Smooth muscle cell (in vitro differentiated cells): ENCODE data around the gene SPTB. TPM values are rescaled to one million over a fixed set of nuclear protein-coding genes. Genes with fewer than 3 reads are reported as not detected.

Experiments
- DNase-seq: peaks from one replicate; lab custom pipeline; 2025; ENCODE audit not compliant: unreplicated experiment; lab: John Stamatoyannopoulos, UW
- H2AFZ ChIP-seq: fragments of 200-600 bp; sonication (generic); 2 replicates; pipeline ENCODE4 v1.6.0; 2016; ENCODE audit warnings: antibody characterized with exemption, low read depth, mild to moderate bottlenecking
- H3F3A ChIP-seq: fragments of 200-600 bp; sonication (generic); 2 replicates; pipeline ENCODE4 v1.6.0; 2017; ENCODE audit warnings: antibody characterized with exemption, low read depth
- H3K27ac ChIP-seq: fragments of 200-600 bp; sonication (generic); 2 replicates; pipeline ENCODE4 v1.5.1; 2016; ENCODE audit warnings: low read depth, mild to moderate bottlenecking
- H3K27me3 ChIP-seq: fragments of 200-600 bp; sonication (generic); 2 replicates; pipeline ENCODE4 v1.6.1; 2016; ENCODE audit warnings: low read depth, mild to moderate bottlenecking
- H3K36me3 ChIP-seq: fragments of 200-600 bp; sonication (generic); 2 replicates; pipeline ENCODE4 v1.5.1; 2016; ENCODE audit warnings: low read depth
- H3K4me1 ChIP-seq: fragments of 200-600 bp; sonication (generic); 2 replicates; pipeline ENCODE4 v1.5.1; 2016; ENCODE audit warnings: low read depth
- H3K4me2 ChIP-seq: fragments of 200-600 bp; sonication (generic); 2 replicates; pipeline ENCODE4 v1.6.0; 2016; ENCODE audit warnings: mild to moderate bottlenecking
- H3K4me3 ChIP-seq: fragments of 200-600 bp; sonication (generic); 2 replicates; pipeline ENCODE4 v1.5.1; 2016; ENCODE audit warnings: mild to moderate bottlenecking
- H3K79me2 ChIP-seq: fragments of 200-600 bp; sonication (generic); 2 replicates; pipeline ENCODE4 v1.6.0; 2016; ENCODE audit warnings: low read depth, mild to moderate bottlenecking
- H3K9ac ChIP-seq: fragments of 200-600 bp; sonication (generic); 2 replicates; pipeline ENCODE4 v1.6.0; 2016; ENCODE audit warnings: low read depth
- H3K9me3 ChIP-seq: fragments of 200-600 bp; sonication (generic); replicated peaks from 2 replicates; pipeline ENCODE4 v1.5.1; 2016; ENCODE audit warnings: low read depth
- H4K20me1 ChIP-seq: fragments of 200-600 bp; sonication (generic); 2 replicates; pipeline ENCODE4 v1.6.0; 2016; ENCODE audit warnings: low read depth
- CTCF ChIP-seq: fragments of 200-600 bp; sonication (generic); IDR thresholded peaks from 2 replicates; pipeline ENCODE4 v1.5.1; 2017; ENCODE audit warnings: borderline replicate concordance, mild to moderate bottlenecking, antibody characterized with exemption; ENCODE audit not compliant: insufficient read depth, poor library complexity, severe bottlenecking
- WGBS: methylation state at CpG from one replicate; pipeline ENCODE4 v1.1.7; 2016; ENCODE audit warnings: low lambda C conversion rate; 5-methylcytosine and 5-hydroxymethylcytosine counted together
- polyA plus RNA-seq: library from polyadenylated mRNA; unstranded; fragments of >200 nt; fragmentation: Nextera tagmentation; extraction: Ambion mirVana; gene quantifications from 2 replicates; pipeline ENCODE4 v1.2.1, GENCODE V29; 2016
- total RNA-seq: library from RNA; depleted of rRNA; stranded (reverse); fragments of >200 nt; gene quantifications from 2 replicates; pipeline ENCODE4 v1.2.3, GENCODE V29; 2014

Gene SPTB
- total and polyA plus RNA-seq, 2 experiments from 2014 or later, result 0.25 to 3.3 TPM

GRCh38 chr14:64730681-64731080, 149.0 kb downstream of the SPTB start:
- H3K4me2 ChIP-seq, result no peak overlapping the region
- H3K9me3 ChIP-seq, result no peaks in the 10 kb centered on the region
- no peak overlapping the region for H3K9ac ChIP-seq
- peaks cover 23% of the 10 kb centered on the region for H3K79me2 ChIP-seq
- DNase-seq, result no peak
- H3K4me1 ChIP-seq, result peaks cover 10% of the 10 kb centered on the region
- H3K4me3 ChIP-seq, result no peak overlapping the region
- no peaks in the 10 kb centered on the region for H3F3A ChIP-seq
- H3K36me3 ChIP-seq, result no peaks in the 10 kb centered on the region
- H4K20me1 ChIP-seq, result peaks cover 21% of the 10 kb centered on the region
- no peak overlapping the region for H3K27ac ChIP-seq
- WGBS, result 95% methylated on average over 12 of the region's 12 CpGs
- no peak for TF ChIP-seq CTCF
- no peaks in the 10 kb centered on the region for H3K27me3 ChIP-seq
- H2AFZ ChIP-seq, result no peak overlapping the region

DNA sequence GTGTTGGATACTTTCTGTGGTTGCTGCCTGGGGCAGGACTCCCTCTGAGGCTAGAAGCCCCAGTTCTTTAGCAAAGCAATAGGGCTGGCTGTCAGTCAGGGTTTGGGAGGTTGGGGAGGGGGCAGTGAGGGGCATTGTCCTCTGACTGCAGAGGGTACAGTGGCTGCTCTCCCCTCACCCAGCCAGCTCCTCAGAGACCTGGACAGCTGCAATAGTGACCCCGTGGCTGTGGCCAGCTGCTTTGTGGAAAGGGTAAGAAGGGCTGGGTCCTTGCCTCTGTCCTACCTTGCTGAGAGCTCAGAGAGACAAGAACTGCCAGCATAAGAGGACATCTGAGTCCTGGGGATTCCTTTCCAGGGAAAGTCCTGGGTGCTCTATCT, 149.7 kb downstream of the SPTB start:
- H3K4me1 ChIP-seq, result peaks cover 16% of the 10 kb centered on the region
- no peak for TF ChIP-seq CTCF
- no peaks in the 10 kb centered on the region for H3K36me3 ChIP-seq
- peaks cover 22% of the 10 kb centered on the region for H3K79me2 ChIP-seq
- no peaks in the 10 kb centered on the region for H3K9me3 ChIP-seq
- H3K9ac ChIP-seq, result no peak overlapping the region
- no peak overlapping the region for H2AFZ ChIP-seq
- H3K4me2 ChIP-seq, result no peak overlapping the region
- no peak overlapping the region for H3K27ac ChIP-seq
- WGBS, result 100% methylated on average over 1 of the region's 1 CpG
- H4K20me1 ChIP-seq, result peaks cover 21% of the 10 kb centered on the region
- no peaks in the 10 kb centered on the region for H3K27me3 ChIP-seq
- no peak for DNase-seq
- H3K4me3 ChIP-seq, result no peak overlapping the region
- no peaks in the 10 kb centered on the region for H3F3A ChIP-seq

DNA sequence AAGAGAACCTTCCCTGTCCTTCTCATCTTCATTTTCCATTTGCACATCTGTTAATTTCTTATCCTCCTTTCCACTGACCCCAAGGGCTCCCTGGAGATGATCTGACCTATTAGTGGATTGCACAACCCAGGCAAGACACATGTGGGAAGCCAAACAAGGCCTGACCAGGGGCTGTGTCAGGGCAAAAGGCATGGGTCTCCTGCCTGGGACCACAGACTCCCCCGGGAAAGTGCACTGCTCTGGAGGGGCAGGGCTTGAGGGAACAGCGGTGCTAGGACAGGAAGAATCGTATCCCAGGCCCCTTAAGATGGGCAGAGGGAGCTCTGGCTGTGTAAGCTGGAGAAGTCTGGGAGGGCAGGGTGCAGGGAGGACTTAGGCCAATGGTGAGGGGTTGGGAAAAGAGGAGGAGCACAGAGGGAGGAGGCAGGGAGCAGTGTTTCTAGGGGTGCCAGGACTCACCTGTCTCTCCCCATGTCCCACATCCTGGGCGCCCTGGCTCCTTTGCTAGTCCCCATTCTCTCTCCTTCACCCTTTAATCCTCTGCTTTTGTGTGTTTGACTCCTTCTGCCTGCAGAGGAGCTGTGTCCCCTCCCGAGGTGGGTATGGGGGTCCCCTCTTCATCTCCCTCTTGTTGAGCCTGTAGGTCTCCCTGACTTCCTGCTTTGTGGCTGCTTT, 150.2 kb downstream of the SPTB start:
- no peak overlapping the region for H2AFZ ChIP-seq
- no peaks in the 10 kb centered on the region for H3F3A ChIP-seq
- no peak overlapping the region for H3K4me2 ChIP-seq
- H3K36me3 ChIP-seq, result no peaks in the 10 kb centered on the region
- H3K79me2 ChIP-seq, result peaks cover 22% of the 10 kb centered on the region
- 89% methylated on average over 5 of the region's 5 CpGs for WGBS
- H3K4me1 ChIP-seq, result peaks cover 21% of the 10 kb centered on the region
- no peak overlapping the region for H3K9ac ChIP-seq
- no peak overlapping the region for H3K4me3 ChIP-seq
- no peak for DNase-seq
- H4K20me1 ChIP-seq, result peaks cover 19% of the 10 kb centered on the region
- no peaks in the 10 kb centered on the region for H3K27me3 ChIP-seq
- H3K9me3 ChIP-seq, result no peaks in the 10 kb centered on the region
- H3K27ac ChIP-seq, result no peak overlapping the region
- TF ChIP-seq CTCF, result no peak

- no peak for DNase-seq
- Histone ChIP-seq H3K27me3 (no peaks in the 10 kb centered on the region), H3K27ac (no peak overlapping the region), H3K36me3 (no peaks in the 10 kb centered on the region), H3K4me2 (no peak overlapping the region), H2AFZ (no peak overlapping the region), H3K4me3 (no peak overlapping the region), H3K9ac (no peak overlapping the region), H4K20me1 (peaks cover 19% of the 10 kb centered on the region), H3K9me3 (no peaks in the 10 kb centered on the region), H3F3A (no peaks in the 10 kb centered on the region), H3K79me2 (peaks cover 24% of the 10 kb centered on the region), H3K4me1 (peaks cover 28% of the 10 kb centered on the region)
- no peak for TF ChIP-seq CTCF
- 98% methylated on average over 10 of the region's 10 CpGs for WGBS
These were observed 150.9 kb downstream of the SPTB start for GRCh38 chr14:64728856-64729255.
